Measurements from ENCODE around the gene ZSCAN10.
"Not testable (repeated sequence)": the region's sequence is repeated elsewhere in the genome, so short reads cannot be mapped to it uniquely, and the experiment has no call there.

ZSCAN10 gene

DNA sequence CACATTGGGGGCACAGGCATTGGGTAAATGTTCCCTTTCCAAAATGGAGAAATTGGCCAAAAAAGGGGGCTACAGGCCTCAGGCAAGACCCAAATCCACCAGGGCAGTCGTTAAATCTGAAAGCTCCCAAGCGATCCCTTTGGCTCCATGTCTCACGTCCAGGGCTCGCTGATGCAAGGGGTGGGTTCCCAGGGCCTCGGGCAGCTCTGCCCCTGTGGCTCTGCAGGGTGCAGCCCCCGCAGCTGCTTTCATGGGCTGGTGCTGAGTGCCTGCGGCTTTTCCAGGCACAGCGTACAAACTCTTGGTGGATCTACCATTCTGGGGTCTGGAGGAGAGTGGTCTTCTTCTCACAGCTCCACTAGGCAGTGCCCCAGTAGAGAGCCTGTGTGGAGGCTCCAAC, 15.7 kb downstream of the ZSCAN10 start:
- DNase-seq: not testable (repeated sequence)

DNA sequence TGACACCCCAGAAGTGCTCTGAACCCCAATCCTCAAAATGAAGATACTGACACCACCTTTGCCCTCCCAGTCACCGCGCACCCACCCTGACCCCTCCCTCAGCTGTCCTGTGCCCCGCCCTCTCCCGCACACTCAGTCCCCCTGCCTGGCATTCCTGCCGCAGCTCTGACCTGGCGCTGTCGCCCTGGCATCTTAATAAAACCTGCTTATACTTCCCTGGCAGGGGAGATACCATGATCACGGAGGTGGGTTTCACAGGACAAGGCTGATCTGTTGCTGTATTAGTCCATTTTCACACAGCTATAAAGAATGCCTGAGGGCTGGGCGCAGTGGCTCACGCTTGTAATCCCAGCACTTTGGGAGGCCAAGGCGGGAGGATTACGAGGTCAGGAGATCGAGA, 17.1 kb downstream of the ZSCAN10 start:
- not testable (repeated sequence) for DNase-seq

DNA sequence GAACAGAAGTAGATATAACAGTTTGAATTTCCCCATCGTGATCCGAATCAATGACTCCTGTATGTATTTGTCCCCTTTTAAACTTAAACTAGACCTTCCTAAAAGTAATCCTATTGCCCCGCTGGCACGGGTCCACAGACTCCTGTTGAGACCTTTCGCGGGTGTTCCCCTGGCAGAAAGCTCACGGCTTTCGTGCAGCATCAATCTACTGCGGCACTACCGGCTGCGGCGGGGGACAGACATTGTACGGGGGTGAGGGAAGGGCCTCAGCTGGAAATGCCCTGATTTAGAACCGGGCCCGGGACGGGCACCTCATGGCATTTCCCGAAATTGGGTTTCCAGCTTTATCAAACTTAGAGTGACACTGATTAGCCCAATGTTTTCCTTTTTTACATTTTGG, 19.1 kb downstream of the ZSCAN10 start:
- DNase-seq: no peak

DNA sequence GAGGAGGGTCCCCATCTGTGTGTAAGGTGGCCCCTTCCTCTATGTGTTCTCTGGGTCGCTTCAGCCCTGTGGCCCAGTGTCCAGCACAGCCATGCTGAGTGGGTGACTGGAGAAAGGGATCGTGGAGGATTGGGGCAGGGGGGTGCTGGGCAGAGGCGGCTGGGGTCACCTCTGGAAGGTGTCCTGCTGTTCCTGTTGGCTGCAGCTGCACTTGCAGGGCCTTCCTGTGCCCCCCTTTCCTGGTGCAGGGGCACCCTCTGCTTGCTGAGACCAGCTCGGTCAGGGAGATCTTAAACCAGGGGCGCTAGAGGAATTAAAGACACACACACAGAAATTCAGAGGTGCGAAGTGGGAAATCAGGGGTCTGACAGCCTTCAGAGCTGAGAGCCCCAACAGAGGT, 22.5 kb downstream of the ZSCAN10 start:
- peak; percentile 51 for DNase-seq

DNA sequence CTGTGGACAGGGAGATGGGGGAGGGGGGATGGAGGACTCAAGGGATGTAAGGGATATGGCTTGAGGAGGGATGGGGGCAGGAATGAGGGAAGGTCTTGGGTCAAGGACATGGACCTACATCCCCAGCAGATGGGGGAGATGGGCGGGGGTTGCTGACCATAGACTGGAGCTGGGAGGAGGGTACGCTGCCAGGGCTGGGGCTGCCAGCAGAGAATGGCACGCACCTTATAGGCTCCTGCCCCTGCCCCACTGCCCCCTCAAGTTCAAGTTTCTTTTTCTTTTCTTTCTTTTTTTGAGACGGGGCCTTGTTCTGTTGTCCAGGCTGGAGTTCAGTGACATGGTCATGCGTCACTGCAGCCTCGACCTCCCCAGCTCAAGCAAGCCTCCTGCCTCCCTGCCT, 23.1 kb downstream of the ZSCAN10 start:
- not testable (repeated sequence) for DNase-seq

DNA sequence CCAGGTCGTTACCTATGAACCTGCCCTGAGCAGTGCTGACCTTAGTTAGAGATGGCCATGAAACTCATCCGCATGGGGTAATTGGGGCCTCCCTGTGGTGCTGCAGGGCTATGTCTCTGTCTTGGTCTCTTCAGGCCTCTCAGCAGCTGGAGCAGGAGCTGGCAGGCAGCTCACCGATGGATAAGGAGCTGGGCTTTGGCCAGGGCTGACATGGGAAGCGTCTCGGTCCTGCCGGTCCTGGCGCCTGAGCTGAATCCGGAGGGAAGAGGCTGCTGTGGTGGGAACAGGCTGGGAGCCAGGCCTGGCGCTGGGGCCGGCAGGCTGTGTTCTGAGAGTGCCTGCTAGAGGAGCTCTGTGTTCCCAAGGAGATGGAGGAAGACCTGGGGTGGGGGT, 23.6 kb downstream of the ZSCAN10 start:
- DNase-seq: peak; percentile 48

DNA sequence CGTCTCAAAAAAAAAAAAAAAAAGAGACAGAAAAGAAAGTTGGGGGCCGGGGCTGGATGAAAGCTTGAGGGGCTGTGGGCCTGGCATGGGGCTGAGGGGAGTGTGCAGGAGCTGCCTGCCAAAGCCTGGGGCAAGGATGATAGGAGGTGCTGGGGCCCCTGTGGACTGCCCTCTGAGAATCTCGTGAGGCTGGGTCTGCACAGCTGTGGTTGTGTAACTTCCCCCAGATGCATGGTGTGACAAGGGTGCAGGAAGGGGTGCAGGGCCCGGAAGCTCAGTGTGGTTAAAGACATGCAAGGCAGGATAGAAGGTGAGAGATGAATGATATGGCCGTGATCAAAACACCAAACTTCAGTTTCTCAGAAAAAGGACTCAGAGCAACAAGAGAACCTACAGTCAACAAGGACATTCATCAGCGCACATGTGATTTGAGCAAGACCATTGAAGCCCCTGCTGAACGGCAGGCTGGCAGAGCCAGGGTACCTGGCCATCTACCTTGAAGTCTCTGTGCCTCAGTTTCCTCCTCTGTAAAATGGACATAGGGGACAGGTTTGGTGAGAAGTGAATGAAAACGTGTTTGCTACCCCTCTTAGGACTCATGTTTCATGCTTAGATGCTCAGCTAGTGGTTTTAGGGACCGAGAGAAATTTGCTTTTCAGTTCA, 24.1 kb downstream of the ZSCAN10 start:
- peak; percentile 97 for DNase-seq

DNA sequence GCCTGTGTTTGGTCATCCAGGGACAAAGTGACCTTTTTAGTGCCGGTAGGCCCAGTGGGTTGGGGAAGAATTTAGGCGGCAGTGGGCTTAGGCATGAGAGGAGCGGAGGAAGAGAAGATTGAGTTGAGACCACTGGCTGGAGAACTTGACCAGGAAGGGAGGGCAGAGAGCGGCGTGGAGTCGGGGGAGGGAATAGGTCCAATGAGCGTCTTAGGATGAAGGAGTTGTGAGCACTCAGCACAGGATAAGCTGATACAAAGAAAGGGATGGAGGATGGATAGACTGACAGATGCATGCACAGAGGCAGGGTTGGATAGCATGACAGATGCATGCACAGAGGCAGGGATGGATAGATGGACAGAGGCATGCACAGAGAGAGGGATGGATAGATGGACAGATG, 25.6 kb downstream of the ZSCAN10 start:
- no peak for DNase-seq

DNA sequence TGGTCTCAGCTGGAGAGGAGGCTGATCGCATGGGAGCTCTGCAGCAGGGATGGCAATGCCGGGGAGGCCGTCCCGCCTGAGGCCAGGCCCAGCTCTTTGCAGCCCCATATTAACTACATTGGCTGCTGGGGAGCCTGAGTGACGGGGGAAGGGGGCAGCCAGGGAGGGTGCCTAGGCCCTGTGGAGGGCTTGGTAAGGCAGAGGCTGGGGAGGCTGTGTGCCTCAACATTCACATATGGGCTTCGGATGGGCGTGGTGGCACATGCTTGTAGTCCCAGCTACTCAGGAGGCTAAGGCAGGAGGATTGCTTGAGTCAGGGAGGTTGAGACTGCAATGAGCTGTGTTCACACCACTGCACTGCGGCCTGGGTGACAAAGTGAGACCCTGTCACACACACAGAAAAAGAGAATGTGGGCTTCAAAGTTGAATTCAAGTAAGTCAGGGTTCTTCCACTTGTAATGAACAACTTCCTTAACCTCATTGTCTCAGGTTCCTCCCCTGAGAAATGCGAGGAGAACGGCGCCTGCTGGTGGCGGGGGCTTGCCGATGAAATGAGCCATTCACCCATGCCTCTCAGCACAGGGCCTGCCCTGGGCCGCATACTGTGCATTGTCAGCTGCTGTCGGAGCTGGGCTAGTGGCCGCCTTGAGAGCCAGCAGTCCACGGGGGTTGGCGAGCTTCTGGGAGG, 26.4 kb downstream of the ZSCAN10 start:
- DNase-seq: peak; percentile 55

DNA sequence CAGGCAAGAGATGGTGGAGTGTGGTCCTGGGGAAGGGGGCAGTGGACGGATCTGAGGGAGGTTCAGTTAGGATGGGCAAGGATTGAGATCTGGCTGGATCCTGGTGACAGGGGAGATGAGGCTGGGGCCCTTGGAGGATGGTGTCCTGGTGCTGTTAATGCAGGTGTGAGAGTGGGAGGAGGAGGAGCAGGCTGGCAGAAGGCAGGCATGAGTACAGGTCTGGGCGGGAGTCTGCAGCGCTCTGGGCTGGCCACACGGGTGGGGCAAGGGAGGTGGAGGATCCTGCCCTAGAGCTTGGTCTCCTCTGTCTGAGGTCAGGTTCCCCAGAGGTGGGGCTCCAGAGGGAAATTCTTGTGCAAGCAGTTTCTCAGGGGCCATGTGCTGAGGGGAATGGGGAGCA, 26.9 kb downstream of the ZSCAN10 start:
- DNase-seq: peak; percentile 81

DNA sequence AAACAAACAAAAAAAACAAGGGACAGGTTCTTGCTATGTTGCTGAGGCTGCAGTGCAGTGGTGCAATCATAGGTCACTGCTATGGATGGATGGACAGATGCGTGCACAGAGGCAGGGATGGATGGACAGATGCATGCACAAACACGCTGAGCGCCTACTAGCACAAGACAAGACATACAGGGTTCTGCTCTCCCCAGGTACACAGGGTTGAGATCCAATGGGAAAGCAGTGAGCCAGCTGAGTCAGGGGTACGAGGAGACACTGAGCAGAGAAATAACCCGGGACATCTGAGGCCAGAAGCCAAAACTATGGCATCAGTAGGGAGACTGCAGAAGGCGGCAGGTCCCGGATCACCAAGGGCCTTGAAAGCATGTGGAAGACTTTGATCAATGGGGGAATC, 27.4 kb downstream of the ZSCAN10 start:
- peak; percentile 31 for DNase-seq

DNA sequence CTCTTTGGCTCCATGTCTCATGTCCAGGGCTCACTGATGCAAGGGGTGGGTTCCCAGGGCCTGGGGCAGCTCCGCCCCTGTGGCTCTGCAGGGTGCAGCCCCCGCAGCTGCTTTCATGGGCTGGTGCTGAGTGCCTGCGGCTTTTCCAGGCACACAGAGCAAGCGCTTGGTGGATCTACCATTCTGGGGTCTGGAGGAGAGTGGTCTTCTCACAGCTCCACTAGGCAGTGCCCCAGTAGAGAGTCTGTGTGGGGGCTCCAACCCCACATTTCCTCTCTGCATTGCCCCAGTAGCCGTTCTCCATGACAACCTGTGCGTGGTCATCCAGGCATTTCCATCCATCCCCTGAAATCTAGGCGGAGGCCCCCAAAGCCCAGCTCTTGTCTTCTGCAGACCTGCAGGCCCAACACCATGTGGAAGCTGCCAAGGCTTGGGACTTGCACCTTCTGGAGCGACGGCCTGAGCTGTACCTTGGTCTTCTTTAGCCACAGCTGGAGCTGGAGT, 28.4 kb downstream of the ZSCAN10 start:
- DNase-seq: peak; percentile 55

DNA sequence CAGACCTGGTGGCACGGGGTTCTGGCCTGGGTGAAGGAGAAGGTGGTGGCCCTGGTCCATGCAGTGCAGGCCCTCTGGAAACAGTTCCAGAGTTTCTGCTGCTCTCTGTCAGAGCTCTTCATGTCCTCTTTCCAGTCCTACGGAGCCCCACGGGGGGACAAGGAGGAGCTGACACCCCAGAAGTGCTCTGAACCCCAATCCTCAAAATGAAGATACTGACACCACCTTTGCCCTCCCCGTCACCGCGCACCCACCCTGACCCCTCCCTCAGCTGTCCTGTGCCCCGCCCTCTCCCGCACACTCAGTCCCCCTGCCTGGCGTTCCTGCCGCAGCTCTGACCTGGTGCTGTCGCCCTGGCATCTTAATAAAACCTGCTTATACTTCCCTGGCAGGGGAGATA, 29.9 kb downstream of the ZSCAN10 start:
- DNase-seq: not testable (repeated sequence)

DNA sequence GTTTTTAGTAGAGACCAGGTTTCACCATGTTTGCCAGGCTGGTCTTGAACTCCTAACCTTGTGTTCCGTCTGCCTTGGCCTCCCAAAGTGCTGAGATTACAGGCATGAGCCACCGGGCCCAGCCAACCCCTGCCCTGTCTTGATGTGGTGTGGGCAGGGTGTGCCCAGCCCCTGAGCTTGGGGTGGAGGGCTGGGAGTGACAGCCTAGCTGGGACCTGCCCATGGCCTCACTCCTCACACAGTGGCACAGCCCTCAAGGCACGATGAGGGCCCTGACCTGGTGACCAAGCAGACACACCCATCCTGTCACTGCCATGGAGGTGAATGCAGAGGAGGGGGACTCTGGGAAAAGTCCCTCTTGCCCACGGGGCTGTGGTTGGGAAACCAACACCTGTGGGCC, 30.6 kb downstream of the ZSCAN10 start:
- DNase-seq: peak; percentile 31

DNA sequence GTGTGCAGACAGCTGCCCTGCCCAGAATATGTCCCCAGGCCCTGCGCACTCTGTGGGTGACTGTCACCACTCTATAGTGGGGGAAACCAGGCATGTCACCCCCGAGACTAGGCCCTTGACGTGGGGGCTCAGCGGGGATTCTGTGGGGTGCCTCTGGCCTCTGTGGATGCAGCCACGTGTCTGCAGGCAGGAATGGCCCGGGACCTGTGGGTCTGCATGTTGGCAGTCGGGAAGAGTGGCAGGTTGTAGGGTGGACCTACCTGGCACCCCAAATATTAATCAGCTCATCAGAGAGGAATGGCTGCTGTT, 32.7 kb downstream of the ZSCAN10 start:
- peak; percentile 35 for DNase-seq

DNA sequence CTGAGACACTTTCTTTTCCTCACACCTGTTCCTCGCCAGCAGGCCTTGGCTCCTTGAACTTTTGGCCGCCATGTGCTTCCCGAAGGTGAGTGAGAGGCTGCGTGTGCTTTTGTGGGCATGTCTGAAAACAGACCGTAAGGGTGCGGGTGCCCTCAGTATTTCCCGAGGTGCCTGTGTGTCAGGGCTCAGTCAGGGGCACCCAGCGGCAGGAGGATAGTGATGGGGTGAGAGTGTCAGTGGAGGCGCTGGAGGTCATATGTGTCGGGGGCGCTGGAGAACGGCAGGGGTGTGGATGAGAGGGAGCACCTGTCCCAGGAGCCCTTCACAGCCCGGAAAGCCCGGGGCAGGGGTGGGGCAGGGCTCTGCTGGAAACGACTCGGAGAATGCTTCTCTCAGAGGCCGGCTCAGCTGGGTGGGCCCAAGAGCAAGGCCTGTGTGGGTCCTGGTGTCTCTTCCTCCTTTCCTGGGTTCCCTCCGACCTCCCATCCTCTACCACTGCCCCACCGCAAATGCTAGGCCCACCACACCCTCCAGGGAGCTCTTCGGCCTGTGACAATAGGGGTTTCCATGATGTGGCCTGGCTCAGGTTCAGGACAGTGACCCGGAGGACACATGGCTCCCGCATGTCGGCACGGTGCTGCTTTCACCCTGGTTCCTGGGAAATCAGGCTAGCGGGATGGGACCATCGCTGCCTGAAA, 33.2 kb downstream of the ZSCAN10 start:
- DNase-seq: peak; percentile 52

DNA sequence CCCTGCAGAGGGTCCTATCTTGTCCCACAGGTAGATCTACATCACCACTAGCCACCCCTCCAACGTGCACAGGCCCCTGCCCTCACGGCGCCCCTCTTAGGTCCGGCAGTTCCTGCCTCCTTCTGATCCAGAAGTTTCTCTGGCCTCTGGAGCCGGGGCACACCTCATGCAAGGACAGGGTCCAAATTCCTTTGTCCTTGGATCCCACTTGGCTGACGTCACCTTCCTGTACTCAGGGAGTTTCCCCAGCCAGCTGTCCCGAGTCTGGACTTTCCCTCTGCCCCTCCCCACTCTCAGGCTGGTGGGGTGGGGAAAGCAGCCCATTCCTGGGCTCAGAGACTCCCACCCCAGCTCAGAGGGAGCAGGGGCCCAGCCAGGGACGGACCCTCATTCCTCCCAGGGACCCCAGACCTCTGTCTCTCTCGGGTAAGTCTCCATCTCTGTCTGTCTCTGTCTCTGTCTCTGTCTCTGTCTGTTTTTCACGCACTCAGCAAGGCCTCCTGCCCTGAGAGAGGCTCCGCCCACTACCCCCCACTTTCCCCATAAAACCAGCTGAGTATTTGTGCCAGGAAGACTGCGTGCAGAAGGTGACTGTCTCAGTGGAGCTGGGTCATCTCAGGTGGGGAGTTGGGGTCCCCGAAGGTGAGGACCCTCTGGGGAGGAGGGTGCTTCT, 33.9 kb downstream of the ZSCAN10 start, which contains the start of gene IL32:
TSS of gene IL32 (plus strand) at position 572 of the 673 bp plus-strand sequence. CDS start 172 bp downstream, outside the sequence.
- DNase-seq: peak; percentile 87

DNA sequence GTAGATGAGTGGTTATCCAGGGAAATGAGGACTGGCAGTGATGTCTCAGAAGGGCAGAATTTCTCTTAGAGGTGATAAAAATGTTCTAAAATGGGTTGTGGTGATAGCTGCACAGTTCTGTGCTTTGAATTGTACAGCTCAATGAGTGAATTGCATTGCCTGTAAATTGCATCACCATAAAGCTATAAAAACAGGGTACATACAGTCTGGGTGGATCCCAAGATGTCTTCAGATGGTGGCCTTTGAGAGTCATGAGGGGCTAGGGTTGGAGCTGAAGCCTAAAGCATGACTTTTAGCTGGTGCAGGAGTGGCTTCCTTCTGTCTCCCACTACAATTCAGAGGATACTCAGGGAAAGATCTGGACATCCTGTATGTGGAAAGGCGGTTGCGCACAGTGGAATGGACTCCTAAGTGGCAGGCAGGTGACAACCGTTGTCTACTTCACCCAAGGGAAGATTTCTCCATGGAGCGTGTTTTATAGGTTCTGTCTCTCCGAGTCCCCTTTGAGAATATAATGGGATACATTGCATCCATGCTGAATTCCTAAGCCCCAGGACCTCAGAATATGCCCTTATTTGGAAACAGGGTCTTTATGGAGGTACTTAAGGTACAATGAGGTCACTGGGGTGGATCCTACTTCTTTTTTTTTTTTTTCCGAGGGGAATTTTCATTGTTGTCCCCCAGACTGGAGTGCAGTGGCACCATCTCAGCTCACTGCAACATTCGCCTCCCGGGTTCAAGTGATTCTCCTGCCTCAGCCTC, 35.3 kb downstream of the ZSCAN10 start:
- no peak for DNase-seq

DNA sequence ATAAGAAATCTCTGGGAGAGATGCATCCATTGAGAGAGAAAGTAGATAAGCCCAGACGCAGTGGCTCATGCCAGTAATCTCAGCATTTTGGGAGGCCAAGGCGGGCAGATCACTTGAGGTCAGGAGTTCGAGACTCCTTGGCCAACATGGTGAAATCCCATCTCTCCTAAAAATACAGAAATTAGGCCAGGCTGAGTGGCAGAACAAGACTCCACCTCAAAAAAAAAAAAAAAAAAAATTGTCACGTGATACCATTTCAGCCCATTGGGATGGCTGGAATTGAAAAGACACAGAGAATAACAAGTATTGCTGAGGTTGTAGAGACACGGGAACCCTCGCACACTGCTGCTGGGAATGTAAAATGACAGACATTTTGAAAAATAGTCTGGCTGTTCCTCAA, 36.5 kb downstream of the ZSCAN10 start:
- DNase-seq: no peak

DNA sequence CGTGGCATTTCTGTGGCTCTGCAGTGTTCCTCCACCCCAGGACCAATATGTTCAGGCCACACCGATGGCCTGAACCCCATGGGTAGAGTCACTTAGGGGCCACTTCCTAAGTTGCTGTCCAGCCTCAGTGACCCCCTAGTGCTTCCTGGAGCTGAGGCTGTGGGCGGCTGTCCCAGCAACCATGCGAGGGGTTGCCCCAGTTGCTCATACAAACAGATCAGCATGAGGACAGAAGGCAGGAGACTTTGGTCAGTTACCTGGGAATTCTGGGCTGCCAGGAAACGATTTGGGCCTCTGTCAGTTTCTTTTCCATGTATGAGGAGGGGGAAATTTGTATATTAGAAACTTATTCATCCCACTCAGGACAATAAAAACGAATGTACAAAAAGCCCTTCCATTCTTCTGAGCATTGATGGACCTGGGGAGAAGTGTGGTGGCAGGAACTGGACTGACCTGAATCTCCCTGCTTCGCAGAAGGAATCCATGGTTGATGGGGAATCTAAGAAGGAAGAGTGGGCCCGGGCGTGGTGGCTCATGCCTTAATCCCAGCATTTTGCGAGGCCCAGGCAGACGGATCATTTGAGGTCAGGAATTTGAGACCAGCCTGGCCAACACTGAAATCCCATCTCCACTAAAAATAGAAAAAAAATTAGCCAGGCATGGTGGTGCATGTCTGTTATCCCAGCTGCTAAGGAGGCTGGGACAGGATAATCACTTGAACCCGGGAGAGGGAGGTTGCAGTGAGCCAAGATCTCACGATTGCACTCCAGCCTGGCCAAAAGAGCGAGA, 38.6 kb downstream of the ZSCAN10 start:
- DNase-seq: no peak

DNA sequence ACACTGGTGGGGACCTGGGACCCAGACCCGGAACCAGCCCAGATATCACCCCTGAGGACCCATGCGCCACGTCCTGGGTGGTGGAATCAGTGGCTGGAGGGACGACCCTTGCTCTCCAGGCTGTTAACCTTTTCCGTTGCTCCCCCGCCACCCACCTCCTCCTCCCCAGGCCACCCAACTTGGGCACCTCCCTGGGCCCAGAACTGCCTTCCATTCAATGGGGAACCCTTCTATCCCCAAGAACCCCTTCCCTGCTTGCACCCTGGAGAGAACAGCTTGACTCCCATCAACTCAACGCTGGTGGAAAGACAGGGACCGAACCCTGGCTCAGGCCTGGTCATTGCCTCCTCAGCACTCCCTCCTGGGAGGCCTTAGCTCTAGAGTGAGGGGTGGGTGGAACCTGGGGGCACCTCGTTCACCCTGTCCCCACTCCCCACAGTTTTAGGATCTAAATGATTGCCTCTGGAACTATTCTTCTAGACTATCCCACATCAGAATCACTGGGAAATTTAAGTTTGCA, 39.3 kb downstream of the ZSCAN10 start:
- no peak for DNase-seq
